Frontal cortex (tissue), 4 donors: ENCODE data around the gene SPRY1. TPM values are rescaled to one million over a fixed set of nuclear protein-coding genes. Genes with fewer than 3 reads are reported as not detected.

ENCODE experiments used
- DNase-seq, 2 donors: peaks; one replicate each; pipeline ENCODE4 v3.0.0; 2012; ENCODE audit warnings: low spot score in 2 of 2
- FAIRE-seq: peaks from 2 replicates; lab custom pipeline; 2012; peaks lifted over from hg19 to GRCh38; lab: Jason Lieb, UNC
- total RNA-seq: library from RNA; depleted of rRNA; stranded (reverse); fragments of >200 nt; gene quantifications from one replicate; pipeline ENCODE4 v1.2.3, GENCODE V29; 2014
- donor health status: control.
- donor health status: control.
- donor health status: control.

SPRY1 gene
- total RNA-seq, 1 donor from 2014 or later: 15.1 TPM

- no peak for DNase-seq
- no peak for FAIRE-seq
Measured at GRCh38 chr4:123406872-123407271, 10.3 kb downstream of the SPRY1 start.

- FAIRE-seq (no peak), DNase-seq (no peak)
Measured at GRCh38 chr4:123408471-123409084, 12.0 kb downstream of the SPRY1 start.

GRCh38 chr4:123409334-123409733 lies 12.7 kb downstream of the SPRY1 start:
- no peak for DNase-seq
- FAIRE-seq: no peak

- no peak for DNase-seq
- FAIRE-seq: no peak
Measured at GRCh38 chr4:123411514-123411913, 14.9 kb downstream of the SPRY1 start.

GRCh38 chr4:123412091-123412505 lies 15.5 kb downstream of the SPRY1 start:
- no peak for FAIRE-seq
- no peak for DNase-seq

GRCh38 chr4:123412700-123413512 lies 16.3 kb downstream of the SPRY1 start:
- no peak for FAIRE-seq
- DNase-seq: no peak

- no peak for FAIRE-seq
- no peak for DNase-seq
Measured at GRCh38 chr4:123415576-123415975, 19.0 kb downstream of the SPRY1 start.

- DNase-seq (no peak), FAIRE-seq (no peak)
Measured at GRCh38 chr4:123415977-123416376, 19.4 kb downstream of the SPRY1 start.

GRCh38 chr4:123417813-123418212 lies 21.2 kb downstream of the SPRY1 start:
- FAIRE-seq: no peak
- no peak for DNase-seq

GRCh38 chr4:123418351-123418931 lies 21.8 kb downstream of the SPRY1 start:
- FAIRE-seq (no peak), DNase-seq (peak in 1 of 2 donors; percentile 23)

- no peak for FAIRE-seq
- DNase-seq: no peak
Measured at GRCh38 chr4:123419885-123420755, 23.5 kb downstream of the SPRY1 start.

- DNase-seq (no peak), FAIRE-seq (no peak)
Measured at GRCh38 chr4:123421227-123421936, 24.8 kb downstream of the SPRY1 start.

GRCh38 chr4:123421937-123422781 lies 25.6 kb downstream of the SPRY1 start:
- no peak for FAIRE-seq

GRCh38 chr4:123423819-123424218 lies 27.2 kb downstream of the SPRY1 start:
- FAIRE-seq: no peak

More at GRCh38 chr4:123421937-123422781, 25.6 kb downstream of the SPRY1 start:
- no peak for DNase-seq

GRCh38 chr4:123427951-123428350 lies 31.4 kb downstream of the SPRY1 start:
- FAIRE-seq (no peak), DNase-seq (no peak)

More at GRCh38 chr4:123423819-123424218, 27.2 kb downstream of the SPRY1 start:
- no peak for DNase-seq

GRCh38 chr4:123430031-123430430 lies 33.4 kb downstream of the SPRY1 start:
- DNase-seq (no peak), FAIRE-seq (no peak)

- DNase-seq (no peak), FAIRE-seq (no peak)
Measured at GRCh38 chr4:123430501-123430900, 33.9 kb downstream of the SPRY1 start.

GRCh38 chr4:123433573-123433972 lies 37.0 kb downstream of the SPRY1 start:
- no peak for DNase-seq
- FAIRE-seq: no peak

GRCh38 chr4:123433976-123434375 lies 37.4 kb downstream of the SPRY1 start:
- FAIRE-seq (no peak), DNase-seq (no peak)
